ENCODE data around the gene CYSTM1. TPM values are rescaled to one million over a fixed set of nuclear protein-coding genes. Genes with fewer than 3 reads are reported as not detected.

The CYSTM1 gene
- total and polyA plus RNA-seq, 5 donors from 2014 or later: 7.1 to 26.4 (median 13.0) TPM

DNA sequence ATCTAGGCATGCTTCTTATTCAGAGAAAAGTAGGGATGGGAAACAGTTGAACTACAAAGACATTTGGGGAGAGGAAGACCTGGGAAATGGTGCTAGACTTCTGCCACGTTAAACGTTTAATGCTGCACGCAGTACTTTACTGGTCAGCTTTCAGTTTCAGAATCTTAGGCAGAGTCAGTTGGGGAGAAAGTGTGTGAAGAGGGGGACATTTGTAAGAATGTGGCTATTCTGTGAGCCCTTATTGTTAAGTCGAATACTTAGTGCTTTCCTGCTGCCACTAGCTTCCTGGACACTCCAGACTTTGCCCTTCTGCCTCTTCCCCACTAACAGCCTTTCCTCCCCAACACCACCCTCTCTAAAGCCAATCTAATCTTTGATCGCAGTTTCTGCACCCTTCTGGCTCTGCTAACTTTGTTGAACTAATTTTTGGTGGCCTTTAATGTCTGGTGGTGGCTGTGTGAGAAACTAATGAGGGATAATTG, 6.1 kb downstream of the CYSTM1 start:
- Mint-ChIP-seq H3K9me3 (no peaks in the 10 kb centered on the region), H3K27me3 (peaks cover 4% of the 10 kb centered on the region), H3K4me3 (no peak overlapping the region), H3K27ac (no peak overlapping the region), H3K4me1 (peaks cover 0 to 5% (median under 1%) of the 10 kb centered on the region in 4 donors), H3K36me3 (no peaks in the 10 kb centered on the region)
- no peaks in the 10 kb centered on the region for H3K36me3 ChIP-seq (ENCODE audit: control insufficient read depth, insufficient read depth, low read length)
- H3K4me1 ChIP-seq (ENCODE audit: control insufficient read depth, insufficient read depth, low read length, poor library complexity, severe bottlenecking): peaks cover 2% of the 10 kb centered on the region
- ATAC-seq (ENCODE audit: low read depth in 2 of 2) (no peak), DNase-seq (no peak)
- H3K27me3 ChIP-seq (ENCODE audit: control insufficient read depth, insufficient read depth, low read length): no peaks in the 10 kb centered on the region
- no peak overlapping the region for H3K27ac ChIP-seq (ENCODE audit: insufficient read depth, low read length, poor library complexity, severe bottlenecking)
- H3K9me3 ChIP-seq (ENCODE audit: control insufficient read depth in 2 of 2, low read length in 2 of 2): no peaks in the 10 kb centered on the region
- H3K4me3 ChIP-seq (ENCODE audit: low read depth, low read length): no peak overlapping the region

DNA sequence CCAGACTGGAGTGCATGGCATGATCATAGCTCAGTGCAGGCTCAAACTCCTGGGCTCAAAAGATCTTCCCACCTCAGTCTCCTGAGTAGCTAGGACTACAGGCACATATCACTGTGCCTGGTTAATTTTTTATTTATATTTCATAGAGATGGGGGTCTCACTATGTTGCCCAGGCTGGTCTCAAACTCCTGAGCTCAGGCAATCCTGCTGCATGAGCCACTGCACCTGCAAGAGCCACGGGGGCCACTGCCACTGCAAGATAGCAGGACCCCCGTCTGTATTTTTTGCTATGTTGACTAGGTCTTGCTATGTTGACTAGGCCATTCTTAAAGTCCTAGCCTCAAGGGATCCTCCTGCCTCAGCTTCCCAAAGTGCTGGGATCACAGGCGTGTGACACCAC, 6.5 kb downstream of the CYSTM1 start:
- DNase-seq: no peak
- Histone ChIP-seq H3K4me3 (ENCODE audit: low read depth, low read length) (no peak overlapping the region), H3K36me3 (ENCODE audit: control insufficient read depth, insufficient read depth, low read length) (no peaks in the 10 kb centered on the region), H3K27ac (ENCODE audit: insufficient read depth, low read length, poor library complexity, severe bottlenecking) (no peak overlapping the region), H3K4me1 (ENCODE audit: control insufficient read depth, insufficient read depth, low read length, poor library complexity, severe bottlenecking) (no peaks in the 10 kb centered on the region), H3K27me3 (ENCODE audit: control insufficient read depth, insufficient read depth, low read length) (no peaks in the 10 kb centered on the region), H3K9me3 (ENCODE audit: control insufficient read depth in 2 of 2, low read length in 2 of 2) (no peaks in the 10 kb centered on the region)
- no peak overlapping the region for H3K27ac Mint-ChIP-seq
- H3K4me3 Mint-ChIP-seq: peak overlapping the region in 1 of 4 donors; percentile 23
- peaks cover 0 to 2% (median 0%) of the 10 kb centered on the region in 4 donors for H3K4me1 Mint-ChIP-seq
- ATAC-seq (ENCODE audit: low read depth in 2 of 2): no peak
- H3K27me3 Mint-ChIP-seq: peaks cover 4% of the 10 kb centered on the region
- no peaks in the 10 kb centered on the region for H3K36me3 Mint-ChIP-seq
- H3K9me3 Mint-ChIP-seq: no peaks in the 10 kb centered on the region

DNA sequence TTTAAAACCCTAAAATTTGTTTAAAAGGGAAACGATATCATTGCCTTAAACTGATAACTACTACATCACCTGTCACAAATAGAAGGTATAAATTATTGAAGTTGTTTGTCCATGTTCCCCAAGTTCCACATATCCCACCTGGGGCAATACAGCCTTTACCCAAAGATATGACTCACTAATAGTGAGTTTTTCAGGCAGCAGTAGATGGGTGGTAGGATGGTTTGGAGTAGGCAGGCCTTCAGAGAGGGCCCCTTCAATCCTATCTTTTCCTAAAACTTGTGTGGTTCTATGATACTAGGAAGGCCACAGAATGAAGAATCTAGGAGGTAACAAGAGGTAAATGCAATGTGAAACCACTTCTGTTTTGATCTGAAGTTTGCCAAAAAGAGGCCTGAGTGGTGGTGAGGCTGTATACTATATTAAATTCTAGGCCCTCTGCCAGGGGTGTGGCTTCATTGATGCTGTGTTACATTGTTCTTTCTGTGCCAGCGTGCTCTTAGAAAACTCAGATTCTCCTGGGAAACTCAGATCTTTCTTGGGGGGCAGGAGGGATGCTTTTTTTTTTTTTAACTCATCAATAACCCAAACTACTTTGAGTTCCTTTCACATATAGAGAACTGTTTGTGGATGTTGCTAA, 7.2 kb downstream of the CYSTM1 start:
- Histone ChIP-seq H3K4me3 (ENCODE audit: low read depth, low read length) (no peak overlapping the region), H3K27ac (ENCODE audit: insufficient read depth, low read length, poor library complexity, severe bottlenecking) (no peak overlapping the region), H3K36me3 (ENCODE audit: control insufficient read depth, insufficient read depth, low read length) (no peaks in the 10 kb centered on the region), H3K4me1 (ENCODE audit: control insufficient read depth, insufficient read depth, low read length, poor library complexity, severe bottlenecking) (no peaks in the 10 kb centered on the region), H3K27me3 (ENCODE audit: control insufficient read depth, insufficient read depth, low read length) (no peaks in the 10 kb centered on the region), H3K9me3 (ENCODE audit: control insufficient read depth in 2 of 2, low read length in 2 of 2) (no peaks in the 10 kb centered on the region)
- Mint-ChIP-seq H3K27ac (no peak overlapping the region), H3K27me3 (peaks cover 4% of the 10 kb centered on the region), H3K9me3 (no peaks in the 10 kb centered on the region), H3K36me3 (no peaks in the 10 kb centered on the region), H3K4me3 (peak overlapping the region in 1 of 4 donors; percentile 23), H3K4me1 (peaks cover 0 to 2% (median 0%) of the 10 kb centered on the region in 4 donors)
- ATAC-seq (ENCODE audit: low read depth in 2 of 2) (no peak), DNase-seq (no peak)

DNA sequence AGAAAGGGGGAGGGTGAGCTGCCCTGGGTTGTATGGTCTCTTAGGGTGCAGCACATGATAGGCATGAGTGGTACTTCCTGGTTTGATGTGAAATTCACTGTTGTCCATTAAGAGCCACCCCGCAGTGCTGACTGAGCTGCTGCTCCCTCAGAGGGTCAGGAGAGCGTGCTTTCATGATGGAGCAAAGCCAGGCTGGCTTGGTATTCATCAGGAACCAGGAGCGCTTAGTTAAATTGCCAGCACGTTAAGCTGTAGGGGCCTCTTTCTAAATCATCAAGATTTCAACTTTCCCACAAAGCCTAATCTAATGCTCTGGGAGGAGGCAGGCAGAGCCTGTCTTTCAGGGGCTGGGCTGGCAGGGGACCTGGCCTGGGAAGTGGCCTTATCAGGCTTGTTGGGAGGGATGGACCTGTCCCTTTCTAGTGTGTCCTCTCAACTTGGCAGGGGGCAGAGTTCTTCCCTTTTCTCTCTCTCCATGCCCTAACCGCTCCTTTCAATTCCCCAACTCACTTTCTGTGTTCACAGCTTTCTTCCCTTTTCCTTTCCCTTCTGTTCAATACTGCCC, 7.9 kb downstream of the CYSTM1 start:
- no peak overlapping the region for H3K4me3 ChIP-seq (ENCODE audit: low read depth, low read length)
- ATAC-seq (ENCODE audit: low read depth in 2 of 2) (no peak), DNase-seq (no peak)
- H3K27ac ChIP-seq (ENCODE audit: insufficient read depth, low read length, poor library complexity, severe bottlenecking): no peak overlapping the region
- no peak overlapping the region for H3K4me3 Mint-ChIP-seq
- H3K36me3 Mint-ChIP-seq: no peaks in the 10 kb centered on the region
- no peaks in the 10 kb centered on the region for H3K9me3 ChIP-seq (ENCODE audit: control insufficient read depth in 2 of 2, low read length in 2 of 2)
- no peak overlapping the region for H3K27ac Mint-ChIP-seq
- no peaks in the 10 kb centered on the region for H3K4me1 ChIP-seq (ENCODE audit: control insufficient read depth, insufficient read depth, low read length, poor library complexity, severe bottlenecking)
- H3K27me3 ChIP-seq (ENCODE audit: control insufficient read depth, insufficient read depth, low read length): no peaks in the 10 kb centered on the region
- H3K9me3 Mint-ChIP-seq: peaks cover 0 to 3% (median 0%) of the 10 kb centered on the region in 7 donors
- H3K27me3 Mint-ChIP-seq: peaks cover 8% of the 10 kb centered on the region
- H3K36me3 ChIP-seq (ENCODE audit: control insufficient read depth, insufficient read depth, low read length): no peaks in the 10 kb centered on the region
- H3K4me1 Mint-ChIP-seq: peaks cover 0 to 2% (median 0%) of the 10 kb centered on the region in 4 donors

DNA sequence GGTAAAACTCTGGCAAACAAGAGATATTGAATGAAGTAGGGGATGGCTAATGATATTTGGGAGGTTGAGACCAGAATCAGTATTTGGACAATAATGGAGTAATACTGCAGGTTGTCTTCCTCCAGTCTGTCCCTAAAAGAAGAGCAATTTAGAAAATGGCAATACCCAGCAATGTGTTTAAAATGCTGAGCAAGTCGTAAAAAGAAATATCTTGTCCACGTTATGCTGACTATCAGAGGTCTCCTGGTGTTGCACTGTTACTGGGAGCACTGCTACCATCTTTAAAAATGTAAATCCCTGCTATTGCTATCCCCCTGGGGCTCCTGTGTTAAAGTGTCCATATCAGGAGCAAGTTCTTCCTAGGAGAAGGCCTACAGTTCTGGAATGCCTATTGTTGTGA, 10.4 kb downstream of the CYSTM1 start:
- Histone ChIP-seq H3K36me3 (ENCODE audit: control insufficient read depth, insufficient read depth, low read length) (no peaks in the 10 kb centered on the region), H3K27me3 (ENCODE audit: control insufficient read depth, insufficient read depth, low read length) (no peaks in the 10 kb centered on the region), H3K4me3 (ENCODE audit: low read depth, low read length) (no peak overlapping the region), H3K27ac (ENCODE audit: insufficient read depth, low read length, poor library complexity, severe bottlenecking) (no peak overlapping the region), H3K4me1 (ENCODE audit: control insufficient read depth, insufficient read depth, low read length, poor library complexity, severe bottlenecking) (no peaks in the 10 kb centered on the region), H3K9me3 (ENCODE audit: control insufficient read depth in 2 of 2, low read length in 2 of 2) (no peaks in the 10 kb centered on the region)
- Mint-ChIP-seq H3K4me3 (no peak overlapping the region), H3K27me3 (peaks cover 6% of the 10 kb centered on the region), H3K4me1 (peaks cover 0 to 2% (median 0%) of the 10 kb centered on the region in 4 donors), H3K27ac (no peak overlapping the region), H3K36me3 (no peaks in the 10 kb centered on the region), H3K9me3 (peaks cover 0 to 3% (median 0%) of the 10 kb centered on the region in 7 donors)
- DNase-seq (no peak), ATAC-seq (ENCODE audit: low read depth in 2 of 2) (no peak)

DNA sequence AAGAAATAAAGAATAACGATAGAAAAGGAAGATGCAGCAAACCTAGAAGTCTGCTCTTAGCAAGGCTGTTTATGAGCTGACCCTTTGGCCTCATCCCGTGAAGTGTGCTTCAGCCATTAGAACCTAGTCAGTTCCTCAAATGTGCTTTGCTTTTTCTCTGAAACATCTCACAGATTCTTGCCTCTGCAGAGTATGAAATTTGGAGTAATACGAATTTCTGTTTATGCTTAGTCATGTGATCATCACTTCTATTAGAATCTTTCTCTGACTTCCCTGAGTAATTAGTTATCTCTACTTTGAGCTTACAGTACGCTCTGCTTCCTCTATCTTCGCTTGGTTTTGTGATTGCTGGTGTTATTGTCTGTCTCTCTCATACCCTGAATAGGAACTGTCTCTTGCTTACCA, 11.3 kb downstream of the CYSTM1 start:
- no peak overlapping the region for H3K27ac ChIP-seq (ENCODE audit: insufficient read depth, low read length, poor library complexity, severe bottlenecking)
- Mint-ChIP-seq H3K4me1 (peaks cover 0 to 2% (median 0%) of the 10 kb centered on the region in 4 donors), H3K27ac (no peak overlapping the region), H3K27me3 (peaks cover 6% of the 10 kb centered on the region), H3K4me3 (no peak overlapping the region), H3K9me3 (peaks cover 0 to 4% (median 0%) of the 10 kb centered on the region in 7 donors), H3K36me3 (no peaks in the 10 kb centered on the region)
- ATAC-seq (ENCODE audit: low read depth in 2 of 2) (no peak), DNase-seq (no peak)
- no peaks in the 10 kb centered on the region for H3K36me3 ChIP-seq (ENCODE audit: control insufficient read depth, insufficient read depth, low read length)
- H3K4me1 ChIP-seq (ENCODE audit: control insufficient read depth, insufficient read depth, low read length, poor library complexity, severe bottlenecking): no peaks in the 10 kb centered on the region
- H3K4me3 ChIP-seq (ENCODE audit: low read depth, low read length): no peak overlapping the region
- H3K9me3 ChIP-seq (ENCODE audit: control insufficient read depth in 2 of 2, low read length in 2 of 2): no peaks in the 10 kb centered on the region
- H3K27me3 ChIP-seq (ENCODE audit: control insufficient read depth, insufficient read depth, low read length): no peaks in the 10 kb centered on the region

DNA sequence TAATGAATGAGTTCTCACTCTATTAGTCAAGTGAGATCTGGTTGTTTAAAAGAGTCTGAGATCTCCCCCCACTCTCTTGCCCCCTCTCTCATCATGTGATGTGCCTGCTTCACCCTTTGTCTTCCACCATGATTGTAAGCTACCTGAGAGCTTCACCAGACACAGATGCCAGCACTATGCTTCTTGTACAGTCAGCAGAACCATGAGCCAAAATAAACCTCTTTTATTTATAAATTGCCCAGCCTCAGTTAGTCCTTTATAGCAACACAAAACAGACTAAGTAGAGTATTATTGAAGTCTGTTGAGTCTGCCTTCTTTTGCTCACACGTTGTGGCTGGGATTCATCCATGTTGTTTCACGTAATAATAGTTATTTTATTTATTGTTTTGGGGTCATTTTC, 14.3 kb downstream of the CYSTM1 start:
- Histone ChIP-seq H3K4me1 (ENCODE audit: control insufficient read depth, insufficient read depth, low read length, poor library complexity, severe bottlenecking) (no peaks in the 10 kb centered on the region), H3K27me3 (ENCODE audit: control insufficient read depth, insufficient read depth, low read length) (no peaks in the 10 kb centered on the region), H3K4me3 (ENCODE audit: low read depth, low read length) (no peak overlapping the region), H3K36me3 (ENCODE audit: control insufficient read depth, insufficient read depth, low read length) (no peaks in the 10 kb centered on the region), H3K27ac (ENCODE audit: insufficient read depth, low read length, poor library complexity, severe bottlenecking) (no peak overlapping the region), H3K9me3 (ENCODE audit: control insufficient read depth in 2 of 2, low read length in 2 of 2) (no peaks in the 10 kb centered on the region)
- Mint-ChIP-seq H3K27me3 (peaks cover 6% of the 10 kb centered on the region), H3K4me3 (no peak overlapping the region), H3K27ac (no peak overlapping the region), H3K36me3 (no peaks in the 10 kb centered on the region), H3K4me1 (no peaks in the 10 kb centered on the region), H3K9me3 (peaks cover 0 to 4% (median 0%) of the 10 kb centered on the region in 7 donors)
- DNase-seq (no peak), ATAC-seq (ENCODE audit: low read depth in 2 of 2) (no peak)

All from CD4-positive, CD25-positive, alpha-beta regulatory T cell (primary cell).